Measurements from ENCODE around the gene LYSET.
"Not testable (repeated sequence)": the region's sequence is repeated elsewhere in the genome, so short reads cannot be mapped to it uniquely, and the experiment has no call there.

The LYSET gene

GRCh38 chr14:93155667-93156066, 29.4 kb upstream of the LYSET start:
- H3K4me3 ChIP-seq (ENCODE audit: low read length): no peak overlapping the region
- H3K4me1 ChIP-seq (ENCODE audit: insufficient read depth, low read length): no peaks in the 10 kb centered on the region
- H3K27ac ChIP-seq (ENCODE audit: low read depth, low read length): no peak overlapping the region
- no peaks in the 10 kb centered on the region for H3K27me3 ChIP-seq (ENCODE audit: insufficient read depth, low read length)
- no peaks in the 10 kb centered on the region for H3K36me3 ChIP-seq (ENCODE audit: insufficient read depth, low read length)
- 89% methylated on average over 2 of the region's 2 CpGs for WGBS
- H3K9me3 ChIP-seq (ENCODE audit: insufficient read depth, low read depth, low read length): no peaks in the 10 kb centered on the region
- no peak overlapping the region for H3K9ac ChIP-seq (ENCODE audit: low read depth, low read length)

DNA sequence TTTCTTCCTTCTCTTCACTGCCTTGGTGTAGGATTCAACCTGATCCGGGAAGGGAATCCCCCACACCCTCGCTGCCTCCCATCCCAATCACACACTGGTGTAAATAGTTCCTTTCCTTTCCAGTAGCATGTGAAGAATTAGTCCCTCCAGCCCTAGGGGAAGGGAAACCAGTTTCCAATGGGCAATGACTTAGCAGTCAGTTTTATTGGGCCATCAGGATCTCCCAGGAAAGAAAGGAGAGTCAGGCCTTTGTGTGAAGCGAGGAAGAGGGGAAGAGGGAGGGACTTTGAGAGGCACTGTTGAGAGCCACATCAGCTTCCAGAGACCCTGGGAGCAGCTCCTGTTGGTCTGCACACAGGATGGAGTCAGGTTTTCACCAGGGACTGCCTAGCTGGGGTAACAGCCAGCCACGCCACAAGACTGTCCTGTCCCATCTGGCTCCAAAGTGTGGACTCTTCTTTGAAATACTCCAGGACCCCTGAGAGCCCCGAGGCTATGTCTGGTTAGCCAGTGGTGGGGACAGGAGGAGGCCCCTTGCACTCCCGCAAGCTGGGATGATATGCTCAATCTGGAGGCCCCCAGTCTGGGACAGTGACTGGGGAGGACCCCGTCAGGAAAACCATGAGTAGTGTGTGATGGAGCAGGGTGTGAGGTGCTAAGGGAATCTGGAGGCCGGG, 28.3 kb upstream of the LYSET start:
- H3K4me1 ChIP-seq (ENCODE audit: insufficient read depth, low read length): no peaks in the 10 kb centered on the region
- H3K36me3 ChIP-seq (ENCODE audit: insufficient read depth, low read length): no peaks in the 10 kb centered on the region
- no peak overlapping the region for H3K9ac ChIP-seq (ENCODE audit: low read depth, low read length)
- H3K27ac ChIP-seq (ENCODE audit: low read depth, low read length): no peak overlapping the region
- H3K4me3 ChIP-seq (ENCODE audit: low read length): no peak overlapping the region
- WGBS: 91% methylated on average over 7 of the region's 8 CpGs
- H3K27me3 ChIP-seq (ENCODE audit: insufficient read depth, low read length): no peaks in the 10 kb centered on the region
- no peaks in the 10 kb centered on the region for H3K9me3 ChIP-seq (ENCODE audit: insufficient read depth, low read depth, low read length)

GRCh38 chr14:93158349-93158748, 26.8 kb upstream of the LYSET start:
- WGBS: 91% methylated on average over 6 of the region's 7 CpGs
- H3K9ac ChIP-seq (ENCODE audit: low read depth, low read length); H3K4me3 ChIP-seq (ENCODE audit: low read length); H3K36me3 ChIP-seq (ENCODE audit: insufficient read depth, low read length); H3K27me3 ChIP-seq (ENCODE audit: insufficient read depth, low read length); H3K9me3 ChIP-seq (ENCODE audit: insufficient read depth, low read depth, low read length); H3K4me1 ChIP-seq (ENCODE audit: insufficient read depth, low read length); H3K27ac ChIP-seq (ENCODE audit: low read depth, low read length): not testable (repeated sequence)

- H3K4me1 ChIP-seq (ENCODE audit: insufficient read depth, low read length); H3K9me3 ChIP-seq (ENCODE audit: insufficient read depth, low read depth, low read length); H3K27me3 ChIP-seq (ENCODE audit: insufficient read depth, low read length); H3K36me3 ChIP-seq (ENCODE audit: insufficient read depth, low read length); H3K9ac ChIP-seq (ENCODE audit: low read depth, low read length); H3K27ac ChIP-seq (ENCODE audit: low read depth, low read length); H3K4me3 ChIP-seq (ENCODE audit: low read length): not testable (repeated sequence)
- WGBS: 95% methylated on average over 2 of the region's 5 CpGs
Measured at GRCh38 chr14:93159625-93160352, 25.3 kb upstream of the LYSET start.

- Histone ChIP-seq H3K9ac (ENCODE audit: low read depth, low read length) (no peak overlapping the region), H3K9me3 (ENCODE audit: insufficient read depth, low read depth, low read length) (no peaks in the 10 kb centered on the region), H3K27ac (ENCODE audit: low read depth, low read length) (no peak overlapping the region), H3K4me3 (ENCODE audit: low read length) (no peak overlapping the region), H3K27me3 (ENCODE audit: insufficient read depth, low read length) (no peaks in the 10 kb centered on the region), H3K4me1 (ENCODE audit: insufficient read depth, low read length) (no peaks in the 10 kb centered on the region), H3K36me3 (ENCODE audit: insufficient read depth, low read length) (no peaks in the 10 kb centered on the region)
- 55% methylated on average over 3 of the region's 4 CpGs for WGBS
Measured at GRCh38 chr14:93160353-93160801, 24.7 kb upstream of the LYSET start.

GRCh38 chr14:93161411-93161940, 23.6 kb upstream of the LYSET start:
- WGBS: 89% methylated on average over 4 of the region's 4 CpGs
- Histone ChIP-seq H3K4me3 (ENCODE audit: low read length) (no peak overlapping the region), H3K9ac (ENCODE audit: low read depth, low read length) (no peak overlapping the region), H3K9me3 (ENCODE audit: insufficient read depth, low read depth, low read length) (no peaks in the 10 kb centered on the region), H3K27ac (ENCODE audit: low read depth, low read length) (no peak overlapping the region), H3K4me1 (ENCODE audit: insufficient read depth, low read length) (no peaks in the 10 kb centered on the region), H3K27me3 (ENCODE audit: insufficient read depth, low read length) (no peaks in the 10 kb centered on the region), H3K36me3 (ENCODE audit: insufficient read depth, low read length) (no peaks in the 10 kb centered on the region)

- Histone ChIP-seq H3K4me1 (ENCODE audit: insufficient read depth, low read length) (no peaks in the 10 kb centered on the region), H3K27ac (ENCODE audit: low read depth, low read length) (no peak overlapping the region)
Measured at GRCh38 chr14:93163564-93163963, 21.6 kb upstream of the LYSET start.

DNA sequence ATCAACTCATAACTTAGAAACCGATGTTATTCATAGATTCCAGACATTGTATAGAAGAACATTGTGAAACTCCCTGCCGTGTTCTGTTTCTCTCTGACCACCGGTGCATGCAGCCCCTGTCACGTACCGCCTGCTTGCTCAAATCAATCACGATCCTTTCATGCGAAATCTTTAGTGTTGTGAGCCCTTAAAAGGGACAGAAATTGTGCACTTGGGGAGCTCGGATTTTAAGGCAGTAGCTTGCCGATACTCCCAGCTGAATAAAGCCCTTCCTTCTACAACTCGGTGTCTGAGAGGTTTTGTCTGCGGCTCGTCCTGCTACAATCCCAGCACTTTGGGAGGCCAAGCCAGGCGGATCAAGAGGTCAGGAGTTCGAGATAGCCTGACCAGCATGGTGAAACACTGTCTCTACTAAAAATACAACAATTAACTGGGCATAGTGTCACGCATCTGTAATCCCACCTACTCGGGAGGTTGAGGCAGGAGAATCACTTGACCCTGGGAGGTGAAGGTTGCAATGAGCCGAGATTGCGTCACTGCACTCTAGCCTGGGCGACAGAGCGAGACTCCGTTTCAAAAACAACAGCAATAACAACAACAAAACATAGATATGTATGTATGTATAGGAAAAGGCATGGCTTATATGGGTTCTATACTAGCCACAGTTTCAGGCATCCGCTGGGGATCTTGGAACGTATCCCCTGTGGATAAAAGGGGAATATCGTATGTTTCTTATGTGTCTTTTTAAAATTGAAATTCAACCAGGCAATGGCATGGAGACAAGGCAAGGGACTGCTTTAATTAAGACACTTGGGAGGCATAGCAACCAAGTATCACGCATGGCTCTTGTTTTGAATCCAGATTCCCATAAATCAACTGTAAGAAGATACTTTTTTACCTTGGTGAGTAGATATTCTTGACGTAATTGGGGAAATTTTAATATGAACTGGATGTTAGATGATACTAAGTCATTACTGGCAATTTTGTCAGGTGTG, 19.5 kb upstream of the LYSET start:
- not testable (repeated sequence) for H3K9me3 ChIP-seq (ENCODE audit: insufficient read depth, low read depth, low read length); H3K27me3 ChIP-seq (ENCODE audit: insufficient read depth, low read length); H3K4me1 ChIP-seq (ENCODE audit: insufficient read depth, low read length); H3K27ac ChIP-seq (ENCODE audit: low read depth, low read length); H3K9ac ChIP-seq (ENCODE audit: low read depth, low read length); H3K36me3 ChIP-seq (ENCODE audit: insufficient read depth, low read length); H3K4me3 ChIP-seq (ENCODE audit: low read length)
- WGBS: 84% methylated on average over 23 of the region's 26 CpGs

More at GRCh38 chr14:93163564-93163963, 21.6 kb upstream of the LYSET start:
- no peaks in the 10 kb centered on the region for H3K27me3 ChIP-seq (ENCODE audit: insufficient read depth, low read length)
- 64% methylated on average over 3 of the region's 5 CpGs for WGBS
- no peak overlapping the region for H3K9ac ChIP-seq (ENCODE audit: low read depth, low read length)
- no peaks in the 10 kb centered on the region for H3K9me3 ChIP-seq (ENCODE audit: insufficient read depth, low read depth, low read length)
- H3K36me3 ChIP-seq (ENCODE audit: insufficient read depth, low read length): no peaks in the 10 kb centered on the region
- no peak overlapping the region for H3K4me3 ChIP-seq (ENCODE audit: low read length)

GRCh38 chr14:93168610-93169009, 16.5 kb upstream of the LYSET start:
- not testable (repeated sequence) for H3K4me3 ChIP-seq (ENCODE audit: low read length); H3K27me3 ChIP-seq (ENCODE audit: insufficient read depth, low read length); H3K9me3 ChIP-seq (ENCODE audit: insufficient read depth, low read depth, low read length); H3K36me3 ChIP-seq (ENCODE audit: insufficient read depth, low read length); H3K27ac ChIP-seq (ENCODE audit: low read depth, low read length); H3K4me1 ChIP-seq (ENCODE audit: insufficient read depth, low read length); H3K9ac ChIP-seq (ENCODE audit: low read depth, low read length)
- 96% methylated on average over 8 of the region's 9 CpGs for WGBS

GRCh38 chr14:93169619-93170018, 15.5 kb upstream of the LYSET start:
- not testable (repeated sequence) for H3K9me3 ChIP-seq (ENCODE audit: insufficient read depth, low read depth, low read length); H3K9ac ChIP-seq (ENCODE audit: low read depth, low read length); H3K27ac ChIP-seq (ENCODE audit: low read depth, low read length); H3K27me3 ChIP-seq (ENCODE audit: insufficient read depth, low read length); H3K4me3 ChIP-seq (ENCODE audit: low read length); H3K36me3 ChIP-seq (ENCODE audit: insufficient read depth, low read length); H3K4me1 ChIP-seq (ENCODE audit: insufficient read depth, low read length)
- WGBS: 94% methylated on average over 5 of the region's 6 CpGs

GRCh38 chr14:93170141-93170540, 15.0 kb upstream of the LYSET start:
- not testable (repeated sequence) for H3K27ac ChIP-seq (ENCODE audit: low read depth, low read length); H3K9me3 ChIP-seq (ENCODE audit: insufficient read depth, low read depth, low read length); H3K4me3 ChIP-seq (ENCODE audit: low read length); H3K36me3 ChIP-seq (ENCODE audit: insufficient read depth, low read length); H3K9ac ChIP-seq (ENCODE audit: low read depth, low read length); H3K4me1 ChIP-seq (ENCODE audit: insufficient read depth, low read length); H3K27me3 ChIP-seq (ENCODE audit: insufficient read depth, low read length)
- 92% methylated on average over 20 of the region's 20 CpGs for WGBS
